Measurements from ENCODE around the gene SUSD1. TPM values are rescaled to one million over a fixed set of nuclear protein-coding genes. Genes with fewer than 3 reads are reported as not detected.

Gene SUSD1
- total and polyA plus RNA-seq, 2 experiments from 2014 or later = 4.2 to 8.4 TPM

GRCh38 chr9:112207451-112207850, 32.4 kb upstream of the SUSD1 start:
- H3K4me2 ChIP-seq (ENCODE audit: unreplicated experiment) = no peak overlapping the region
- H4K20me1 ChIP-seq (ENCODE audit: insufficient read depth) = 0 out of 2 replicates have a peak, but pooled peaks cover 3% of the 10 kb centered on the region
- H3K4me3 ChIP-seq = no peak overlapping the region
- no peak overlapping the region for H3K9ac ChIP-seq
- peaks cover 11% of the 10 kb centered on the region for H3F3A ChIP-seq (ENCODE audit: insufficient read depth)
- peaks cover 37% of the 10 kb centered on the region for H3K36me3 ChIP-seq (ENCODE audit: low read depth)
- no peaks in the 10 kb centered on the region for H3K9me3 ChIP-seq (ENCODE audit: low read depth)
- H3K9me2 ChIP-seq (ENCODE audit: insufficient read depth) = no peaks in the 10 kb centered on the region
- no peak overlapping the region for H2AFZ ChIP-seq
- peaks cover 13% of the 10 kb centered on the region for H3K4me1 ChIP-seq (ENCODE audit: insufficient read depth)
- H3K27ac ChIP-seq = no peak overlapping the region
- DNase-seq = no peak
- TF ChIP-seq EZH2 (IDR thresholded peaks at IDR 0.05; ENCODE audit: insufficient read depth, poor library complexity, severe bottlenecking) (no peak), EZH2phosphoT487 (IDR thresholded peaks at IDR 0.05; ENCODE audit: insufficient read depth, low read depth) (no peak)
- H3K79me2 ChIP-seq (ENCODE audit: insufficient read depth) = no peaks in the 10 kb centered on the region
- in situ Hi-C loops (cut with MboI) = no loop called here
- no peaks in the 10 kb centered on the region for H3K27me3 ChIP-seq (replicated peaks; ENCODE audit: insufficient read depth)
- WGBS, 2 experiments (ENCODE audit: low coverage in 1 of 2, low lambda C conversion rate in 2 of 2, missing lambda C conversion rate in 2 of 2) = 98 to 100% methylated on average over 1 of the region's 1 CpG

DNA sequence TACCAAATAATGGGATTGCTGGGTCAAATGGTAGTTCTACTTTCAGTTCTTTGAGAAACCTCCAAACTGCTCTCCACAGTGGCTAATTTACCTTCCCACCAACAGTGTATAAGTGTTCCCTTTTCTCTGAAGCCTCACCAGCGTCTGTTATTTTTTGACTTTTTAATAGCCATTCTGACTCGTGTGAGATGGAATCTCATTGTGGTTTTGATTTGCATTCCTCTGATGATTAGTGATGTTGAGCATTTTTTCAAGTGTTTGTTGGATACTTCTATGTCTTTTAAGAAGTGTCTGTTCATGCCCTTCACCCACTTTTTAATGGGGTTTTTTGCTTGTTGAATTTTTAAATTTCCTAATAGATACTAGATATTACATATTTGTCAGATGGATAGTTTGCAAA, 28.4 kb upstream of the SUSD1 start:
- H3K4me1 ChIP-seq (ENCODE audit: insufficient read depth) = peaks cover 13% of the 10 kb centered on the region
- H3K4me3 ChIP-seq = no peak overlapping the region
- H3K79me2 ChIP-seq (ENCODE audit: insufficient read depth) = no peaks in the 10 kb centered on the region
- peaks cover 22% of the 10 kb centered on the region for H3K36me3 ChIP-seq (ENCODE audit: low read depth)
- peak overlapping the region; percentile 64 for H3K4me2 ChIP-seq (ENCODE audit: unreplicated experiment)
- H3K9me2 ChIP-seq (ENCODE audit: insufficient read depth) = 0 out of 2 replicates have a peak, but pooled peaks cover 4% of the 10 kb centered on the region
- 0 to 2% methylated on average over 2 of the region's 2 CpGs for WGBS, 2 experiments (ENCODE audit: low coverage in 1 of 2, low lambda C conversion rate in 2 of 2, missing lambda C conversion rate in 2 of 2)
- TF ChIP-seq EZH2 (IDR thresholded peaks at IDR 0.05; ENCODE audit: insufficient read depth, poor library complexity, severe bottlenecking) = no peak
- no peak for TF ChIP-seq EZH2phosphoT487 (IDR thresholded peaks at IDR 0.05; ENCODE audit: insufficient read depth, low read depth)
- in situ Hi-C loops (cut with MboI) = no loop called here
- DNase-seq = peak; percentile 66
- H3F3A ChIP-seq (ENCODE audit: insufficient read depth) = peaks cover 11% of the 10 kb centered on the region
- H3K27ac ChIP-seq = peak overlapping the region; percentile 9; the same call in 1 of the 2 replicates
- H4K20me1 ChIP-seq (ENCODE audit: insufficient read depth) = no peaks in the 10 kb centered on the region
- H2AFZ ChIP-seq = no peak overlapping the region
- no peaks in the 10 kb centered on the region for H3K27me3 ChIP-seq (replicated peaks; ENCODE audit: insufficient read depth)
- no peak overlapping the region for H3K9ac ChIP-seq
- no peaks in the 10 kb centered on the region for H3K9me3 ChIP-seq (ENCODE audit: low read depth)

DNA sequence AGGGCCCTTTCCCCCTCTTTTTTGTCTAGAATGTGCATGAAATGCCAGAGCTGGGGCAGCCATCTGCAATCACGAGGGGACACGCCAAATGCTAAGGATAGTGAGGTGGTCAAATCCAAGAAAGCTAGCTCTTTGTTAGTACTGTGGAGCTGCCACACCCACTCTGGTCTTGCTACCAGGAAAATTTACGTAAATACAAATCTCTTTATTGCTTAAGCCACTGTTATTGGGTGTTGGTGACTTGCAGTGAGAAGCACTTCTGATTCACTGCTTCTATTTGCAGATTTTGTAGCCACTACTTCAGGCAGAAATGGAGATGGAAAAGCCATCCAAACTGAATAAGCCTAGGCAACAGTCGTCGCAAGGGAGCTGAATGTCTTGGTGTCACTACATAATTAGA, 25.6 kb upstream of the SUSD1 start:
- WGBS, 2 experiments (ENCODE audit: low coverage in 1 of 2, low lambda C conversion rate in 2 of 2, missing lambda C conversion rate in 2 of 2) = 83 to 86% methylated on average over 5 of the region's 5 CpGs
- no peaks in the 10 kb centered on the region for H4K20me1 ChIP-seq (ENCODE audit: insufficient read depth)
- TF ChIP-seq EZH2phosphoT487 (IDR thresholded peaks at IDR 0.05; ENCODE audit: insufficient read depth, low read depth) (no peak), EZH2 (IDR thresholded peaks at IDR 0.05; ENCODE audit: insufficient read depth, poor library complexity, severe bottlenecking) (no peak)
- DNase-seq = peak; percentile 17
- no peak overlapping the region for H3K27ac ChIP-seq
- no peak overlapping the region for H2AFZ ChIP-seq
- H3K79me2 ChIP-seq (ENCODE audit: insufficient read depth) = no peaks in the 10 kb centered on the region
- H3K36me3 ChIP-seq (ENCODE audit: low read depth) = no peaks in the 10 kb centered on the region
- no peak overlapping the region for H3K4me2 ChIP-seq (ENCODE audit: unreplicated experiment)
- H3K27me3 ChIP-seq (replicated peaks; ENCODE audit: insufficient read depth) = no peaks in the 10 kb centered on the region
- in situ Hi-C loops (cut with MboI) = no loop called here
- H3K9ac ChIP-seq = no peak overlapping the region
- peaks cover 11% of the 10 kb centered on the region for H3F3A ChIP-seq (ENCODE audit: insufficient read depth)
- H3K4me3 ChIP-seq = no peak overlapping the region
- H3K9me3 ChIP-seq (ENCODE audit: low read depth) = no peaks in the 10 kb centered on the region
- H3K9me2 ChIP-seq (ENCODE audit: insufficient read depth) = 0 out of 2 replicates have a peak, but pooled peaks cover 4% of the 10 kb centered on the region
- H3K4me1 ChIP-seq (ENCODE audit: insufficient read depth) = peaks cover 13% of the 10 kb centered on the region

GRCh38 chr9:112198646-112199045, 23.5 kb upstream of the SUSD1 start:
- no peak for TF ChIP-seq EZH2phosphoT487 (IDR thresholded peaks at IDR 0.05; ENCODE audit: insufficient read depth, low read depth)
- DNase-seq = no peak
- H3K9me3 ChIP-seq (ENCODE audit: low read depth) = no peaks in the 10 kb centered on the region
- H3K27me3 ChIP-seq (replicated peaks; ENCODE audit: insufficient read depth) = no peaks in the 10 kb centered on the region
- H3K36me3 ChIP-seq (ENCODE audit: low read depth) = no peaks in the 10 kb centered on the region
- H3K4me1 ChIP-seq (ENCODE audit: insufficient read depth) = peaks cover 7% of the 10 kb centered on the region
- H4K20me1 ChIP-seq (ENCODE audit: insufficient read depth) = no peaks in the 10 kb centered on the region
- H3K4me2 ChIP-seq (ENCODE audit: unreplicated experiment) = no peak overlapping the region
- no peak overlapping the region for H3K9ac ChIP-seq
- no peak overlapping the region for H3K4me3 ChIP-seq
- no peaks in the 10 kb centered on the region for H3K79me2 ChIP-seq (ENCODE audit: insufficient read depth)
- 0 out of 2 replicates have a peak, but pooled peaks cover 4% of the 10 kb centered on the region for H3K9me2 ChIP-seq (ENCODE audit: insufficient read depth)
- in situ Hi-C loops (cut with MboI) = no loop called here
- no peak overlapping the region for H2AFZ ChIP-seq
- WGBS, 2 experiments (ENCODE audit: low coverage in 1 of 2, low lambda C conversion rate in 2 of 2, missing lambda C conversion rate in 2 of 2) = 65% methylated on average over 4 of the region's 4 CpGs
- H3K27ac ChIP-seq = no peak overlapping the region
- peaks cover under 1% of the 10 kb centered on the region; the same call in 1 of the 2 replicates for H3F3A ChIP-seq (ENCODE audit: insufficient read depth)

DNA sequence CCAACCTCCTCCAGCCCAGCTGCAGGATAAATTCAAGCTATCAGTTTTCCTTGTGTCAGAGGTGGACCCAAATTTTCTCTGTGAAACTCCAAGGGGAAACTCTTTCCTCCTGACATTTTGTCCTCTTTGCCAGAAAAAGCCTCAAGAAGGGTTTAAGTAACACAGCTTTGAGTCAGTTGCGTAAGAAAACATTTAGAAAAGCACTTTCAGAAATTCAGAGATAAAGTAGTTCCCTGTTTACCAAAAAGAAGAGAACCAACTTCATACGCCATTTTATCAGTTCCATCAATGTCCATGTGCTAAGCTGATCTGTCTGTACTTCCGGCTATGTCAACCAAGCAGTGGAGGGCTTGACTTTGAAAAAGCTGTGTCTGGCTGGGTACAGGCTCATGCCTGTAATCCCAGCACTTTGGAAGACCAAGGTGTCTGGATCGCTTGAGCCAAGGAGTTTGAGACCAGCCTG, 19.9 kb upstream of the SUSD1 start:
- Histone ChIP-seq H3K36me3 (ENCODE audit: low read depth) (no peaks in the 10 kb centered on the region), H3K9me2 (ENCODE audit: insufficient read depth) (no peaks in the 10 kb centered on the region), H3K27ac (no peak overlapping the region), H3F3A (ENCODE audit: insufficient read depth) (no peaks in the 10 kb centered on the region), H3K9me3 (ENCODE audit: low read depth) (no peaks in the 10 kb centered on the region), H3K79me2 (ENCODE audit: insufficient read depth) (no peaks in the 10 kb centered on the region), H3K4me2 (ENCODE audit: unreplicated experiment) (no peak overlapping the region), H3K9ac (no peak overlapping the region), H2AFZ (no peak overlapping the region), H4K20me1 (ENCODE audit: insufficient read depth) (no peaks in the 10 kb centered on the region), H3K27me3 (replicated peaks; ENCODE audit: insufficient read depth) (no peaks in the 10 kb centered on the region), H3K4me3 (no peak overlapping the region), H3K4me1 (ENCODE audit: insufficient read depth) (no peaks in the 10 kb centered on the region; the same call in 1 of the 2 replicates)
- TF ChIP-seq EZH2phosphoT487 (IDR thresholded peaks at IDR 0.05; ENCODE audit: insufficient read depth, low read depth) (no peak), EZH2 (IDR thresholded peaks at IDR 0.05; ENCODE audit: insufficient read depth, poor library complexity, severe bottlenecking) (no peak)
- DNase-seq = peak; percentile 4
- 99% methylated on average over 4 of the region's 4 CpGs for WGBS, 2 experiments (ENCODE audit: low coverage in 1 of 2, low lambda C conversion rate in 2 of 2, missing lambda C conversion rate in 2 of 2)
- in situ Hi-C loops (cut with MboI) = no loop called here
